ENCODE data around the gene TMC1. TPM values are rescaled to one million over a fixed set of nuclear protein-coding genes. Genes with fewer than 3 reads are reported as not detected.

Gene TMC1
- total and polyA plus RNA-seq, 2 of the 8 experiments (the other 6 are each of a cell fraction or from before 2014, with no cell fraction given) = 0.95 to 0.98 TPM

DNA sequence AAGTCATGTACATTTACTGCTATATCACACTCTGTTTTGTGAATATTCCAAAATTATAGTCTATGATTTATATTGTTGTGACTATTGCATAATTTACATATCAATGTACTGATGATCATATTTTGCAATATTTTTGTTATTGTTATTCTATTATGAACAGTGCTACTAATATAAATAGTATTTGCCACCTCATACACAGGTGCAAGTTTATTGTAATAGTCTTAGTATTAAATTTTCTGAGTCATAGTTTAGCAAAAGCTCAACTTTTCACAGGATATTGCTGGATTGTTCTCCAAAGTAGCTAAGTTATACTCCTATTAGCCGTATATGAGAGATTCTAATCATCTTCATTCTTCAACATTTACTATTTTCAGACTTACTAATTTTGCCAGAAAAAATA is 124.7 kb downstream of the TMC1 start:
- Histone ChIP-seq H2AFZ (ENCODE audit: low read length) (no peak overlapping the region), H2AK5ac (ENCODE audit: low read depth, low read length) (no peak overlapping the region), H3K14ac (ENCODE audit: insufficient read length) (no peak overlapping the region), H3K4me3 (ENCODE audit: extremely low read depth in 1 of 4, insufficient read depth in 2 of 4, low read depth in 3 of 4, low read length in 4 of 4) (no peak overlapping the region), H3K23ac (ENCODE audit: insufficient read length) (no peak overlapping the region), H2BK5ac (ENCODE audit: low read depth, low read length) (no peak overlapping the region), H3K27me3 (replicated peaks in 1 of 4; ENCODE audit: control insufficient read depth in 3 of 4, extremely low read depth in 1 of 4, insufficient read depth in 3 of 4, low read length in 3 of 4) (no peaks in the 10 kb centered on the region), H3K36me3 (ENCODE audit: control insufficient read depth in 2 of 4, insufficient read depth in 4 of 4, low read length in 3 of 4) (no peaks in the 10 kb centered on the region), H3K9me3 (ENCODE audit: insufficient read depth in 2 of 2, low read depth in 1 of 2, low read length in 1 of 2) (no peaks in the 10 kb centered on the region), H4K5ac (ENCODE audit: insufficient read length, low read depth, low read length) (no peak overlapping the region), H3K79me1 (ENCODE audit: low read depth, low read length) (no peaks in the 10 kb centered on the region), H3K4me2 (ENCODE audit: insufficient read depth in 1 of 2, low read depth in 2 of 2, low read length in 2 of 2) (no peak overlapping the region), H3K9ac (replicated peaks in 1 of 4; ENCODE audit: extremely low read depth in 1 of 4, low read depth in 3 of 4, low read length in 3 of 4) (no peak overlapping the region), H3K23me2 (ENCODE audit: low read depth, low read length) (no peaks in the 10 kb centered on the region), H2BK120ac (replicated peaks; ENCODE audit: low read depth, low read length) (no peak overlapping the region), H2BK12ac (ENCODE audit: low read depth, low read length) (no peak overlapping the region), H3K18ac (ENCODE audit: extremely low read depth, low read length) (no peak overlapping the region), H3K79me2 (ENCODE audit: control insufficient read depth in 1 of 2, insufficient read depth in 2 of 2, low read length in 2 of 2) (no peaks in the 10 kb centered on the region), H3K56ac (replicated peaks; ENCODE audit: insufficient read length, low read depth, low read length) (no peak overlapping the region), H3K4me1 (replicated peaks in 1 of 4; ENCODE audit: control insufficient read depth in 3 of 4, insufficient read depth in 4 of 4, low read length in 3 of 4) (peaks cover 0 to 2% (median 0%) of the 10 kb centered on the region in 4 experiments; a peak in 3 of 7 replicates), H2BK15ac (ENCODE audit: low read length) (no peak overlapping the region), H4K8ac (ENCODE audit: extremely low read depth, insufficient read depth, low read length) (no peak overlapping the region), H4K91ac (replicated peaks; ENCODE audit: insufficient read length, low read length) (no peak overlapping the region), H3K4ac (replicated peaks; ENCODE audit: insufficient read length, low read depth, low read length) (no peak overlapping the region), H3K27ac (ENCODE audit: low read depth, low read length) (no peak overlapping the region), H4K20me1 (replicated peaks in 1 of 2; ENCODE audit: control insufficient read depth in 1 of 2, insufficient read depth in 2 of 2, low read length in 2 of 2) (no peaks in the 10 kb centered on the region), H2BK20ac (ENCODE audit: low read length) (no peak overlapping the region)
- POLR2A ChIA-PET (ENCODE audit: partially characterized antibody) = no interaction called here
- no peak for DNase-seq (ENCODE audit: low read depth in 1 of 2, low spot score in 2 of 2)
- FAIRE-seq = no peak
- CTCF ChIA-PET (ENCODE audit: partially characterized antibody) = interaction anchor here (1.0 kb wide), 1 partner anchor 32 kb away, joined by 3 read pairs; no protein-coding TSS in a partner anchor
- WGBS, 2 experiments (ENCODE audit: extremely low coverage in 1 of 2, insufficient coverage in 1 of 2, insufficient read length in 1 of 2, insufficient replicate concordance in 2 of 2, low coverage in 1 of 2, low lambda C conversion rate in 2 of 2, missing lambda C conversion rate in 1 of 2) = 88% methylated on average over 1 of the region's 1 CpG; no CpG with 5 or more reads in 1 of the 2 experiments
- TF ChIP-seq CBX8 (IDR thresholded peaks at IDR 0.05; ENCODE audit: borderline replicate concordance, low read depth, low read length) (no peak), RXRA (IDR thresholded peaks at IDR 0.05; ENCODE audit: insufficient read depth, low read depth, low read length) (no peak), SAP30 (IDR thresholded peaks at IDR 0.05; ENCODE audit: insufficient read depth, insufficient replicate concordance, low read length) (no peak), BCL11A (IDR thresholded peaks at IDR 0.05; ENCODE audit: low read depth in 2 of 2, low read length in 2 of 2) (no peak), GABPA (IDR thresholded peaks at IDR 0.05; ENCODE audit: borderline replicate concordance, insufficient read depth, low read length) (no peak), PHF8 (conservative IDR thresholded peaks at IDR 0.05; ENCODE audit: low read depth, low read length) (no peak), CREB1 (IDR thresholded peaks at IDR 0.05) (no peak), RAD21 (IDR thresholded peaks at IDR 0.05 in 1 of 2, conservative IDR thresholded peaks at IDR 0.05 in 1 of 2; ENCODE audit: low read depth in 2 of 2, low read length in 2 of 2) (no peak), TAF1 (IDR thresholded peaks at IDR 0.05; ENCODE audit: low read depth, low read length) (no peak)
- TF ChIP-seq, protein P1, sequence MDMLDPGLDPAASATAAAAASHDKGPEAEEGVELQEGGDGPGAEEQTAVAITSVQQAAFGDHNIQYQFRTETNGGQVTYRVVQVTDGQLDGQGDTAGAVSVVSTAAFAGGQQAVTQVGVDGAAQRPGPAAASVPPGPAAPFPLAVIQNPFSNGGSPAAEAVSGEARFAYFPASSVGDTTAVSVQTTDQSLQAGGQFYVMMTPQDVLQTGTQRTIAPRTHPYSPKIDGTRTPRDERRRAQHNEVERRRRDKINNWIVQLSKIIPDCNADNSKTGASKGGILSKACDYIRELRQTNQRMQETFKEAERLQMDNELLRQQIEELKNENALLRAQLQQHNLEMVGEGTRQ (IDR thresholded peaks at IDR 0.05; ENCODE audit: low read length) = no peak
- TF ChIP-seq, protein P2, sequence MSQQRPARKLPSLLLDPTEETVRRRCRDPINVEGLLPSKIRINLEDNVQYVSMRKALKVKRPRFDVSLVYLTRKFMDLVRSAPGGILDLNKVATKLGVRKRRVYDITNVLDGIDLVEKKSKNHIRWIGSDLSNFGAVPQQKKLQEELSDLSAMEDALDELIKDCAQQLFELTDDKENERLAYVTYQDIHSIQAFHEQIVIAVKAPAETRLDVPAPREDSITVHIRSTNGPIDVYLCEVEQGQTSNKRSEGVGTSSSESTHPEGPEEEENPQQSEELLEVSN (IDR thresholded peaks at IDR 0.05) = no peak

Measured in H1 (cell line).